Inferior parietal cortex (tissue), 1 donor: ENCODE results near the gene GNL2.
A peak's percentile ranks its signal among the peaks of the same experiment; 100 is the strongest.
"Not testable (repeated sequence)": the region's sequence is repeated elsewhere in the genome, so short reads cannot be mapped to it uniquely, and the experiment has no call there.

Experiments
- DNase-seq: peaks from one replicate; pipeline ENCODE4 v3.0.0-alpha.2; 2016; ENCODE audit errors: extremely low spot score

Gene GNL2

DNA sequence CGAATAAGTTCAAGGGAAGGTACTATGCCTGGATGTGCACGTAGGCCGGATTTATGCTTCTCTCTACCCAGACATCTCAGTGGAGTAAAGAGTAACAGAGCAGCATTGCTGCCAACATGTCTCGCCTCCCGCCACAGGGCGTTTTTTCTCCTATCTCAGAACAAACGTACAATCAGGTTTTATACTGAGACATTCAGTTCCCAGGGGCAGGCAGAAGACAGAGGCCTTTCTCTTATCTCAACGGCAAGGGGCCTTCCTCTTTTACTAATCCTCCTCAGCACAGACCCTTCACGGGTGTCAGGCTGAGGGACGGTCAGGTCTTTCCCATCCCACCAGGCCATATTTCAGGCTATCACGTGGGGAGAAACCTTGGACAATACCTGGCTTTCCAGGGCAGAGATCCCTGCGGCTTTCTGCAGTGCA, 35.8 kb downstream of the GNL2 start:
- DNase-seq = not testable (repeated sequence)

DNA sequence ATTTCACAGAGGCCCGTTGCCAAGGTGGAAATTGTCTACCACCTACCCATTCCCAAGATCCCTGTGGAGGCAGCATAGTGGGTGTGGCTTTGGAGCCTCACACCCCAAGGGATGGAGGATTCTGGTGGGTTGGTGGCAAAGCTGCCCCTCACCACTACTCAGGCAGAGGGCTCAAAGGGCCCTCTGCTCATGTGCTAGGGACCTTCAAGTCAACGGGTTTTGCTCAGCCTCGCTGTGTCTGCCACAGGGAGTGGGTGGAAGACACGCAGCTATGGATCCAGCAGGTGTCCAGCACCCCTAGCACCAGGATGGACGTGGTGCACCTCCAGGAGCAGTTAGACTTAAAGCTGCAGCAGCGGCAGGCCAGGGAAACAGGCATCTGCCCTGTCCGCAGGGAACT, 36.7 kb downstream of the GNL2 start:
- no peak for DNase-seq

DNA sequence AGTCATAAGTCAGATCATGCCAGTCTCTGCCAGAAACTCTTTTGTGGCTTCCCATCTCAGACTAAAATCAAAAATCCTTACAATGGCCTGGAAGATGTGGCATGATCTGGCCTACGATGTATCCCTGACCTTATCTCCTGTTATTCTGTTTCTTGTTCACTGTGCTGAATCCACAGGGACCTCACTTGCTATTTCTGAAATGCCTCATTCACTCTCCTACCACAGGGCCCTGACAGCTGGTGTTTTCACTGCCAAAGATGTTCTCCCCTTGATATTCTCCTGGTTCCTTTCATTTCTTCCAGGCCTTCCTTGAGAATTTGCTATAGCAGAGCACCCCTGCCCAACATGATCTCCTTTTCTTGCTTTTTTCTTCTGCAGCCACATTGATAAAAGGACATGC, 37.3 kb downstream of the GNL2 start:
- DNase-seq = no peak

DNA sequence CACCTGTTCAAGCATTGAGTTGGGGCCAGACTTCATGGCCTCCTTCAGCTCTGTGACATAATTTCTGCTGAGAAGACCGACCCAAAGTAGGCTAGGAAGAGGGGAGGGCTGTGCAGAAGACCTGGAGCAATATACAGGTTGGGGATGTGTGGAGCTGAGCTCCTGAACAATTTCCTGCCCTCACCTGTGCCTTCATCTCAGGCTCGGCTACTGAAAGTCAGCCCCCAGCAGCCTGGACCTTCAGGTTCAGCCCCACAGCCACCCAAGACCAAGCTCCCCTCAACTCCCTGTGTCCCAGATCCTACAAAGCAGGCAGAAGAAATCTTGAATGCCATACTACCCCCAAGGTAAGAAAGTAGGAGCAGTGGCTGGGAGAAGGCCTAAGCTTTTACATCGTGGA, 38.3 kb downstream of the GNL2 start:
- no peak for DNase-seq

DNA sequence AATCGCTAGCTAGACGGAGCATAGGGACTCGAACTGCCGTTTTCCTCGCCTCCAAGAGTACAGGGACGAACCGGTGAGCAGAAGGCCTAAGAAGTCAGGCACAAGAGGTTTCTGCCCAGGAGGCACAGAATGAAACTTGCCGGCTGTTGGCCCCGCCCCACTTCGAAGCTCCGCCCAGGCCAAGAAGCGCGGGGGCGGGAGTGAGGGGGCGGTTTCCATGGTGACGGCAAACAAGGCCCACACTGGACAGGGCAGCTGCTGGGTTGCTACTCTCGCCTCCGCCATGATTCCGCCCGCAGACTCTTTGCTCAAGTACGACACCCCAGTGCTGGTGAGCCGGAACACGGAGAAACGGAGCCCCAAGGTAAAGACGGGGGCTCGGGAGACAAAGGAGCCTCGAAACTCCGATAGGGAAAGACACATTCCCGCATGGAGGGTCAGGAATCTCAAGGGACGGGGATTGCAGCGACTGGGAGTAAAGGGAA, 39.0 kb downstream of the GNL2 start, which contains the start of gene DNALI1:
DNALI1 (plus strand) TSS at position 229 of the 485 bp plus-strand sequence; CDS start at position 284, 55 bp downstream.
- peak; percentile 58 for DNase-seq

DNA sequence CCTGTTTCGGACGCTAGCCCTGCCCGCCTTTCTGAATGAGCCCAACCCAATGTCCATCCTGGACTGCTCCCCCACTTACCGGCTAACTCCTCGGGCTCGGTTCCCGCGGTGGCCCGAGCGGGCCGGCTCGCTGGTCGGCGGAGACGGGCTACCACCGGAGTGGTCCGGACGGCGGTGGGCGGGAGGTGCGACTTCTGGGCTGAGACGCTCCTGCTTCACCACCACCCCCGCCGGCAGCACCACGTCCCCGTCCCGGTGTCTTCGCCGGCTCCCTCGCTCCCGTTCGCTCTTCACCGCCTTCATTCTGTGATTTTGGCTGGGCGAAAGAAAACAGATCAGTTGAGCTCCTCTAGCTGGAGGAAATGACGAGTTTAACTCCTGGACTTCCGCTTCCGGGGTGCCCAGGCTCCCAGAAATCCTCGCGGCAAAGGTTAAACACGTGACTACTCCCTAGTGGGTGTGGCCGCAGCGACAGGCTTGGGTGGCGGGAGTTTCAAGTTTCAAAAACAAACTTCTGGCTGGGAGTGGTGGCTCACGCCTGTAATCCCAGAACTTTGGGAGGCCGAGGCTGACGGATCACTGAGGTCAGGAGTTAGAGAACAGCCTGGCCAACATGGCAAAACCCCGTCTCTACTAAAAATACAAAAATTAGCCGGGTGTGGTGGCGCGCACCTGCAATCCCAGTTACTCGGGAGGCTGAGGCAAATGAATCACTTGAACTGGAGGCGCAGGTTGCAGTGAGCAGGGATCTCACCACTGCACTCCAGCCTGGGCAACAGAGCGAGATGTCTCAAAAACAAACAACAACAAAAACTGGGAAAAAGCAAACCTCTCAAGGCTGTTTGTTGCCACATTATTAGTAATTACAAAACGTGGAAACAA, 41.6 kb downstream of the GNL2 start, which contains the start of gene SNIP1:
SNIP1 (minus strand) TSS at position 367 of the 882 bp plus-strand sequence; CDS start at position 303, 64 bp downstream.
- DNase-seq = peak; percentile 100

DNA sequence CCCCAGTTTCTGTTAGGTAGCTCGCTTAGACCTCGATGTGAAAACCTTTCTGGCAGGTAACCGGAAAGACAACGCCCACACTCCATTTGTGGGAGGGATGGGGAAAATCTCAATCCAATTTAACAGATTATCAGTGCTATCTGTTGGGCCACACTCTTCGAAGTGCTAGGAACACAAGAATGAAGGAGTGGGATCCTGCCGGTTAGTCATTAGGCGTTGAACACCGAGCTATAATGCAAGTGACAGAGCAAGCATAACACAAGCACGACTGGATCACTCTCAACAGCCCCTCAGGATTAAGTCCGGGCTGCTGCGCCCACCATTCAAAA, 42.2 kb downstream of the GNL2 start:
- no peak for DNase-seq

DNA sequence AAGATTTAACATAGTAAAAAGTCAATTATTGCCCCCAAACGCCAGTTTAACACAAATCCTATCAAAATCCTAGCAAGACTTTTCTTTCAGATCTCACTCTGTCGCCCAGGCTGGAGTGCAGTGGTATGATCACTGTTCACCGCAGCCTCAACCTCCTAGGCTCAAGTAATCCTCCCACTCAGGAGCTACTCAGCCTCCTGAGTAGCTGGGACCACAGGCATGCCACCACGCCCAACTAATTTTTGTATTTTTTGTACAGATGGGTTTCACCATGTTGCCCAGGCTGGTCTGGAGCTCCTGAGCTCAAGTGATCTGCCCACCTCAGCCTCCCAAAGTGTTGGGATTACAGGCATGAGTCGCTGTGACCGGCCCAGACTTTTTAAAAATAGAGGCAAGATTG, 46.4 kb downstream of the GNL2 start:
- DNase-seq = no peak

DNA sequence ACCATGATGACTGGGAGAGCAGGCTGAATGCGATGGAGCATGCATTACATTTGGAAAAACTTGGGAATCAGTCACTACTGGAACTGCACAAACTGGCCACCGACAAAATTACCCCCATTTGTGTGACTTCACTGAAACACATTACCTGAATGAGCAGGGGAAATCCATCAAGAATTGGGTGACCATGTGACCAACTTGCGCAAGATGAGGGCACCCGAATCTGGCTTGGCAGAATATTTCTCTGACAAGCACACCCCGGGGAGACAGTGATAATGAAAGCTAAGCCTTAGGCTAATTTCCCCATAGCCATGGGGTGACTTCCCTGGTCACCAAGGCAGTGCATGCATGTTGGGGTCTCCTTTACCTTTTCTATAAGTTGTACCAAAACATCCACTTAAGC, 50.7 kb downstream of the GNL2 start:
- DNase-seq = no peak

DNA sequence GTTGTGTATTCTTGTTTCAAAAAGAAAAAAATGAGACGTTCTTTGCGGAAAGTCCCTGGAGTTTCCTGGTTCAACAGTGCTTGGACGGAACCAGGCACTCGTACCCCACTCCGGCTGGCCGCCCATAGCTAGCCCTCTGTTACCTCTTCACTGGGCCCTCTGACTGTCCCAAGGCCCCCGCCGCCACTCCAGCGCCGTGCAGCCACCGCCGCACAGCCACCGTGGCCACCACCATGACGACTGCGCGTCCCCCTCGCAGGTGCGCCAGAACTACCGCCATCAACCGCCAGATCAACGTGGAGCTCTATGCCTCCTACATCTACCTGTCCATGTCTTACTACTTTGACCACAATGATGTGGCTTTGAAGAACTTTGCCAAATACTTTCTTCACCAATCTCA, 51.2 kb downstream of the GNL2 start:
- no peak for DNase-seq

DNA sequence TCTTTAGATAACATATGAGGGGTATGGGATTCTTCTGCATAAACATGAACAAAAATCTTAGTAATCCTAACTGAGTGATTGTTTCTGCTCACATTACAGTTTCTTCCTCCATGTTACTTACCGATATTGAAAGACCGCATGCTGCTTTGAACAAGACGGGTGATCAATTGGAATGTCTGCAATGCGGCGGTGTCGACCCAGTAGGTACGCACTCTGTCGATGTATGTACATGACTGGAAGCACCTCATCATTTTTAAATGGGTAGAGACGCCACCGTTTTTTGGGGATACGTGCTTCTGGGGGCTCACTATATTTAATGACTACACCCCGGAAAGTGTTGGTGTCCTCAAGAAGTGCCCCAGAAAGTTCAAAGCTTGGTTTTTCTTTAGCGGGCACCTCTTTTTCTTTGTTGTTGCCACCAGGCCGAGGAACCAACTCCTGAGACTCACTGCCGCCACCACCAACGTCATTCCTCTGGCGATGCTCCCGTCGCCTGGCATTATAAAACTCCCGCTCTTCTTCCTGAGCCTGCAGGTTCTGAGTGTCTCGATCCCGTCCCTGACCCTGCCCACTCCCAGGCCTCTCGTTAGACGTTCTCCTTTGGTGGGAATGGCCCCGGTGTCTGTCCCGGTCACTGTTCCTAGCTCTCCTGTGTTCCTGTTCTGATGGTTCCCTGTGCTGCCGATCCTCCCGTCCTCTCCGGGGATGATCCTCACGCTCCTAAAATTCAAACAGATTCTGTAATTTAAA, 55.5 kb downstream of the GNL2 start:
- DNase-seq = no peak

DNA sequence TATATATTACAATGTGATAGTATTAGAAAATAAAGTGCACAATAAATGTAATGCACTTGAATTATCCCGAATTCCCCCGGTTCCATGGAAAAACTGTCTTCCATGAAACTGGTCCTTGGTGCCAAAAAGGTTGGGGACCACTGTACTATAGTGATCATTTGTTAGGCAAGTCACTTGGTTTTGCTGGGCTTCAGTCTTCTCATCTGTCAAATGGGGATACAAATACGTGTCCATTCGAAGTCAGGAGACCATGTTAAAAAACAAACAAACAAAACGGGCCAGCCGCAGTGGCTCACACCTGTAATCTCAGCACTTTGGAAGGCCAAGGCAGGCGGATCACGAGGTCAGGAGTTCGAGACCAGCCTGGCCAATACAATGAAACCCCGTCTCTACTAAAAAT, 56.6 kb downstream of the GNL2 start:
- DNase-seq = not testable (repeated sequence)

DNA sequence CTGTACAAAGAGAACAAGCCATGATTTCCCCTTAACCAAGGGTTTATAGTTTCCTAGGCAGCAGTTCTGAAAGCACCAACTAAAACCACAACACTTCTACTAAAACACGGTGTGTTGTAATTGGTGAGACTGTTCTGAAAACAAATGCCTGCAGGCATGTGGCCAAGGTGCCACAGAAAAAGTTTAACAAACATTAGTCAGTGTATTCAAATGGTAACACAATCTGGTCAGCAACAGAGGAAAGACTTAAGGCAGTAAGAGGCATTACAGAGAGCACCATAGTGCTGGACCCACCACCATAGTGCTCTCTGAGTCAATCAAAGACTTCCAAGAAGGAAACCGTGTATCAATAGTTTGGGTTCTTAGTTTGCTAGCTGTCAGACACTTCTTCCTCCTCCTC, 58.4 kb downstream of the GNL2 start:
- no peak for DNase-seq

DNA sequence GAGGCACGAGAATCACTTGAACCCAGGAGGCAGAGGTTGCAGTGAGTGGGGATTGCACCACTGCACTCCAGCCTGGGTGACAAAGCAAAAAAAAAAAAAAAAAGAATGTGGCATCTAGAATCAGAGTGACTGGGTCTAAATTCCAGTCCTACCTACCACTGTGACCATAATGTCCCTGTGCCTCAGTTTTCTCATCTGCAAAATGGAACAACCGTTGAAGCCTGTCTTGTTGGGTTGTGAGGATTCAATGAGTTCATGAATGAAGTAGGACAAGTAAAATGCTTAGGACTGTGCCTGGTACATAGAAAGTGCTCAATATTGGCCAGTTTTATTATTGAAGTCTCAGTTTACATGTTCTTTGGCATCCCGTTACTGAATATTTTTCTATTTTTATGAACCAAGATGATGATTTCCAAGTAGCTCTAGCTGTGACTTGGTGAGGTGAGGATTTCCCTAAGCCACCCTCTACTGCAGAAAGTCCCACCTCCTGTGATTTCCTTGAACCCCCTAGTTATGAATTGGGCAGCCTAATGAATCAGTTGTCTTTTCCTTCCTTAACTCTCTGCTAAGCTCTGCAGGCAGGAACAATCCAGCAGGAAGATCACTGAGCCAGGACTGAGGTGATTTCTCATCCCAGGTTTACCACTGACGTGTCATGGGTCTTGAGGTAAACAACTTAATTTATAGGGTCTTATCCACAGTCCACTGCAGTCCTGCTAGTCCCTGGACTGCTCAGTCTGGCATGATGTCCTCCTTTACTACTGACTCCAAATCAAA, 62.2 kb downstream of the GNL2 start:
- no peak for DNase-seq

DNA sequence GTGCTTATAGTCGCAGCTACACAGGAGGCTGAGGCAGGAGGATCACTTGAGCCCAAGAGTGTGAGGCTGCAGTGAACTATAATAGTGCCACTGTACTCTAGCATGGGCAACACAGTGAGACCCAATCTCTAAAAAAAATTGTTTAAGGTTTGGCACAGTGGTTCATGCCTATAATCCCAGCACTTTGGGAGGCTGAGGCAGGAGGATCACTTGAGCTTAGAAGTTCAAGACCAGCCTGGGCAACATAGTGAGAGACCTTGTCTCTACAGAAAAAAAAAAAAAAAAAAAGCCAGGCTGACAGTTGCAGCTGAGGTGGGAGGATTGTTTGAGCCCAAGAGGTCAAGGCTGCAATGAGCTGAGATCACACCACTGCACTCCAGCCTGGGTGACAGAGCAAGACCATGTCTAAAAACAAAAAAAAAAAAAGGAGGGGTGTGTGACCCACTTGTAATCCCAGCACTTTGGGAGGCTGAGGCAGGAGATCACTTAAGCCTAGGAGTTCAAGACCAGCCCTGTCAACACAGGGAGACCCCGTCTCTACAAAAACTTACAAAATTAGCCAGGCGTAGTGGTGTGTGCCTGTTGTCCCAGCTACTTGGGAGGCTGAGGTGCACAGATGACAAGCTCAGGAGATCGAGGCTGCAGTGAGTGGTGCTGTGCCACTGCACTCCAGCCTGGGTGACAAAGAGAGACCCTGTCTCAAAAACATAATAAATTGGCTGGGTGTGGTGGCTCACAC, 63.1 kb downstream of the GNL2 start:
- DNase-seq = not testable (repeated sequence)

DNA sequence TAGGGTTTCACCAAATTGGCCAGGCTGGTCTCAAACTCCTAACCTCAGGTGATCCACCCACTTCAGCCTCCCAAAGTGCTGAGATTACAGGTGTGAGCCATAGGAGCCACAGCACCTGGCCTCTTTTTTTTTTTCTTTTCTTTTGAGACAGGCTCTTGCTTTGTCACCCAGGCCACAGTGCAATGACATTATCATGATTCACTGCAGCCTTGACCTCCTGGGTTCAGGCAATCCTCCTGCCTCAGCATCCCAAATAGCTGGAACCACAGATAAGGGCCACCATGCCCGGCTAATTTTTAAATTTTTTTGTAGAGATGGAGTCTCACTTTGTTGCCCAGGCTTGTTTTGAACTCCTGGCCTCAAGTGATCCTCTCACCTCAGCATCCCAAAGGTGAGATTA, 65.8 kb downstream of the GNL2 start:
- not testable (repeated sequence) for DNase-seq

DNA sequence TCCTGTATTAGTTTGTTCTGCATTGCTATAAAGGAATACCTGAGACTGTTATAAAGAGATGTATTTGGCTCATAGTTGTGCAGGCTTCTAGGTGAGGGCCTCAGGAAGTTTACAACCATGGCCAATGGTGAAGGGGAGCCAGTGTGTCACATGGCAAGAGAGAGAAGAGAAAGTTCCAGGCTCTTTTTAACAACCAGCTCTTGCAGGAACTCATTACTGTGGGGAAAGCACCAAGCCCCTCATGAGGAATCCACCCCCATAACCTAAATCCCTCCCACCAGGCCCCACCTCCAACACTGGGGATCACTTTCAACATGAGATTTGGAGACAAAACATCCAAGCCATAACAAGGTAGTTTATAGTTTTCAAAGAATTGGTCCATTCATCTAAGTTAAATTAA, 76.1 kb downstream of the GNL2 start:
- no peak for DNase-seq

DNA sequence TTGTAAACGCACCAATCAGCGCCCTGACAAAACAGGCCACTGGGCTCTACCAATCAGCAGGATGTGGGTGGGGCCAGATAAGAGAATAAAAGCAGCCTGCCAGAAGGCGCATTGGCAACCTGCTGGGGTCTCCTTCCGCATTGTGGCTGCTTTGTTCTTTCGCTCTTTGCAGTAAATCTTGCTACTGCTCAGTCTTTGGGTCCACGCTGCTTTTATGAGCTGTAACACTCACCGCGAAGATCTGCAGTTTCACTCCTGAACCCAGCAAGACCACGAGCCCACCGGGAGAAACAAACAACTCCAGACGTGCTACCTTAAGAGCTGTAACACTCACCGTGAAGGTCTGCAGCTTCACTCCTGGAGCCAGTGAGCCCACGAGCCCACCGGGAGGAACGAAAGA, 76.8 kb downstream of the GNL2 start:
- DNase-seq = not testable (repeated sequence)

DNA sequence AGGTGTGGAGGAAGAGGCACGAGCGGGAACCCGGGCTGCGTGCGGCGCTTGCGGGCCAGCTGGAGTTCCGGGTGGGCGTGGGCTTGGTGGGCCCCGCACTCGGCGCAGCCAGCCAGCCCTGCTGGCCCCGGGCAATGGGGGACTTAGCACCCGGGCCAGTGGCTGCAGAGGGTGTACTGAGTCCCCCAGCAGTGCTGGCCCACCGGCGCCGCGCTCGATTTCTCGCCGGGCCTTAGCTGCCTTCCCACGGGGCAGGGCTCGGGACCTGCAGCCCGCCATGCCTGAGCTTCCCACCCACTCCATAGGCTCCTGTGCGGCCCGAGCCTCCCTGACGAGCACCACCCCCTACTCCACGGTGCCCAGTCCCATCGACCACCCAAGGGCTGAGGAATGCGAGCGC, 77.5 kb downstream of the GNL2 start:
- DNase-seq = not testable (repeated sequence)

DNA sequence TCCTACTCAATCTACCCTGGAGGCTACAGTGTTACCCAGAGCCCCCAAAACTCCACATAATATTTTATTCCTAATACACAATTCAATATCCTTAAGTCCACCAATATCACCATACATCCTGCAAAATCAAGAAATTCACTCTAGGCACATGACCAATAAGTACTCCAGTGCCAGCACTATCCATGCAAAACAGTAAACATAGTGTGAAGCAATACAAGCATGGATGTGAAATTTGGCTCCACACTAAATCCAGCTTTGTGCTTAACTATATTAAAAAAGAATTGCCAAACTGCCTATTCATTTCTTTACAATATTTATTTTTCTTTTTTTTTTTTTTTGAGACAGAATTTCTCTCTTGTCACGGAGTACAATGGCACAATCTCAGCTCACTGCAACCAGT, 78.2 kb downstream of the GNL2 start:
- no peak for DNase-seq
